ENCODE results near the gene IRS2.
A peak's percentile ranks its signal among the peaks of the same experiment; 100 is the strongest.

IRS2 gene

DNA sequence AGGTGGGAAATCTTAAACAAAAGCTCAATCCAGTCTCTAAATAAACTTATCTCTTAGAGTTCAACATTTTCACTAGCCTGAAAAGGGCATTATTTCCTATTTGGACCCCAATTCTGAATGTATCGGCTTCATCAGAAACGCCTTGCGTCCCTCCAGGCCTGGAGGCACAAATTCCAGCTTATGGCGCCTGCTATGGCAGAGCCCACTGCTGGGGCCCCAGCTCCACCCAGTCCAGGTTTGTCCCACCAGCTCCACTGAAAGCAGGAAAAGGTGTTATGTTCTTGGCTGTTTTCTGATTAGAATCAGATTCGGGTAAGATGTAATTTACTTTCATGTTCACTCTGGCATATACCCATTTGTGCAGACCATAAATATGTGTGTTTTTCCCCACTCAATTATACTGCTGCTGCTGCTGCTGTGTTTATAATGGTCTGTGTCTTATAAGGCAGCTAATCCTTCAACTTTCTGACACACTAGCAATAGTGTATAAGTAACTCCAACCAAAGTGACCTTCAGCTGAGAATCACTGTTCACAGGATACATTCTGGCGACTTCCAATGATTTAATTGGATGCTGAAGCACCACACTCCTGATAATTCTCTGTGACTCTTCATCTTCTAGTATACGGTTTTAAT, 6.4 kb downstream of the IRS2 start:
- DNase-seq, result peak; percentile 15

DNA sequence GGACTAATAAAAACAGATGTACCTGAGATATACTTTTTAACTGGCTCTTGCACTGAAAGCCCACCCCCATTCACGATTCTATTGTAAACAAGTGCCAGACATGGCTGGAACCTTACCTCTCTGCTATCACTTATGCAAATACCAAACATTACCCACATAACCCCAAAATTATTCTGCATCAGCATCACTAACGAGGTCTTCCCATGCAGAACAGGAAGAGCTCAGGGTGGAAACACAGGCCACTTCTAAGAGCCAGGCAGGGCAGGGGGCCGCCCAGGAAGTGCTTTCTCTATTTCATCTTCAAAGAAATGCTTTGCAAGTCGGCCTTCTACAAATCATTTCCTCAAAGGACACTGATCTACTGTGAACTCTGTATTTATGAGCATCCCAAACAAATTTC, 7.3 kb downstream of the IRS2 start:
- DNase-seq, result peak; percentile 40

DNA sequence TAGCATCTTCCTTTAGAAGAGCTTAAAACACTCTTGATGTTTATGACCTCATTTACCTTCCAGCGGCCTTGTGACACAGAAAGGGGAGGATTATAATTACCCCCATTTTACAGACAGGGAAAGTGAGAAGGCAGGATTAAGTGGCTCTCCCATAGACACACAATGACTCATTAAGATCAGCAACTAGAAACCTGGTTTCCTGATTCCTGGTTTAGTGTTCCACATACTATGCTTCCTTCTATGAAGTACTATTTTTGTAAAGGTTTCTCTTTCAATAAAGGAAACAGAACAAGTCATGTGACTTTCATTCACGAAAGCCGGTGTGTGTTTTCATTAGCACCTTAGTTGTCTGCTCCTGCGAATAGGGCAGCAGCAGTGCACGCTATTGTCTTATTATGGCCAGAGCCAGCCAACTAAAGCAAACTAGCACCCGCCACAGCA, 8.3 kb downstream of the IRS2 start:
- peak; percentile 85 for DNase-seq

DNA sequence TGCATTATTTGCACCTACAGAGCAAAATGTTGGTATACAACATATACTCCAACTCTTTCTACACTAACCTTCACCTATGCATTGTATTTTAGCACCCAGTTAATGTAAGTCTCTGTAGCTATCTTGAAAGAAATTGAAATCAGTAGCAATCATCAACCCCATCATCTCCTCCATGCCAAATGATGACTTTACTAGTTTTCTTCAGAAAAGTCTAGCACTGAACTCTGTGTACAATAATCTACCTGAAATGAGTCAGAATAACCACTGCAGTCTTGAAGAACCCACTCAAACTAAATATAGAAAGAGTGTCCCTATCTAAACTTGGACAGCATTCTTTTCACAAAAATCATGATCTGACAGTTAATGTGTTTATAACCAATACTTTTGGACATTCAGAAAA, 9.8 kb downstream of the IRS2 start:
- DNase-seq, result no peak

DNA sequence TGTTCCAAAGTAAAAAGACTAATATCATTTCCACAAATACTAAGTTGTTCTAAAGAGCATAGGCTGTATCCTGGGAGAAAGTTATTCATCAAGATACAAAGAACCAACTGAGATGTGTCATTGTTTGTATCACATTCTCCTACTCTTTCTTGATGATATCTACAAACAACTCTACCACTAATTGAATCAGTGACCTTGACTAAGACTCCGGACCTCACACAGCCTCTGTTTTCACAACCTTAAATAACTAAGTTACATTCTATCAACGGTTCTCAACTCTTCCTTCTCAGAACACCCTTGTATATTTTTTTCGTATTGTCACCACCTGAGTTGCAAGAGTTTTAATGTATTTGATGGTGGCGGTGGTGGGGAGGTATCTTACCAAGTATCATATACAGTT, 12.6 kb downstream of the IRS2 start:
- no peak for DNase-seq

DNA sequence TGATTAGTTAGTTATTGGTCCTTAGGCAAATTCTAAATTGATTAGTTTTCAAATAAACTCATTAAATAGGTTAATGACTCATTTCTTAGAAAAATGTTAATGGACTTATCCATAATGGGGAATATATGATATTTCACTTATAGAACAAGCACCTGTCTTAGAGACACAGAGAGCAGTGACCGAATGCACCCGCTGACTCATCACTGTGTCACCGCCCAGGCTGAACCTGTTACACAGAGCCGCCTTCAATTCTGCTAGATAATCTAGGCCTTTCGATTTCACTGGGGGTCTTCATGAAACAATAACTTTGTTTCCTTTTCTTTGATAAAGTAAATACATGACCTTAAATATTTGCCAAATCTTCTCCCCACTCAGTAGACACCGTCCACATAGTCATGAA, 13.1 kb downstream of the IRS2 start:
- DNase-seq, result peak; percentile 53

DNA sequence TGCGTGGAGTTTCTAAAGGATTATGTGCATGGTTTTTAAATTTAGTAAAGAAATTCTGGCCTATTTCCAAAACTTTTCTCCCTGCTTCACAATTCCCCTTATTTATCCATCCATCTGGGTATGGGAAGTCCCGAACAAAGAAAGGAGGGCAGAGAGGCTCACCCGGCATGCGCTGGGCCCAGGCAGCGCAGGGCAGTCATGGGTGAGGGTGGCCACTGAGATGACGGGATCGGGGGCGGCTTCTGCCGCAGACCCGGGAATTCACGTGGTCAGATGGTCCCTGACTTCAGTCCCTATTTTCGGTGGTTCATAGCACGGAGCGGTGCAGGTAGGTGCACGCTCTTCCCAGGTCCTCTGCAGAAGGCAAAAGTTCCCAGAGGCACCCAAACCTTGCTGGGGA, 14.5 kb downstream of the IRS2 start:
- no peak for DNase-seq

DNA sequence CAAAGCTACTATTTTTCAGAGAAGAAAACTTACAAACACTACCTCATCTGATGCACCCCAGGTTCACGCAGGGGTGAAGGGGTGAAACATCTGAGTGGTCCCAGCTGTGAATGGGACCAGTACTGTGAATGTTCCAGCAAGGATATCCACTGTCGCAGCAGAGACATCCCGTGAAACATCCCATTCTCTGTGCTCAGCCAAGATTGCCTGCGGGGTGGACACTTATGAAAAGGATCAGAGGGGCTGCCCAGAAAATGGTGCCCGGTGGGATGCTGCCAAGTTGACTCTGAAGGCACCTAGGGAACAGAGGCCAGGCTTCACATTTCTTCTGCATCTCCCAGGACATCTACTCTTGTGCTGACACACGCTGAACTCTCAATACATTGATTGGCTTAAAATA, 15.9 kb downstream of the IRS2 start:
- no peak for DNase-seq

DNA sequence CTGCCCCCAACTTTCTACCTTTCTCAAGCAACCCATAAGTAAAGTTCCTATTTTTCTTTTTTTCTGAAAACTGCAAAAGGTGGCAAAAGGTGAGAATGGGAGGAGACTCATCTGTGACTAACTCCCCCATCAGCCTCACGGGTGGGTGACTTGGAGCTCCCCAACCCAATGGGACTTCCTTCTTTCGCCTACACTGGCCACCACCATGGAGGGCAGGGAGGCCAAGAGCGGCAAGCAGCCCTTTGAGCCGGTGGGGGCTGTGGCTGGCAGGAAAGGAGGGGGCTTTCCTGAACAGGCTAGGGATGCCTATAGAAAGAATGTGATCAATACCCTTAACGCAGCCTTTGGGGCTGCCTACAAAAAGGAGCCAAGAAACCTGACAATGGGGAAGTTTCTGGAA, 16.5 kb downstream of the IRS2 start:
- no peak for DNase-seq

DNA sequence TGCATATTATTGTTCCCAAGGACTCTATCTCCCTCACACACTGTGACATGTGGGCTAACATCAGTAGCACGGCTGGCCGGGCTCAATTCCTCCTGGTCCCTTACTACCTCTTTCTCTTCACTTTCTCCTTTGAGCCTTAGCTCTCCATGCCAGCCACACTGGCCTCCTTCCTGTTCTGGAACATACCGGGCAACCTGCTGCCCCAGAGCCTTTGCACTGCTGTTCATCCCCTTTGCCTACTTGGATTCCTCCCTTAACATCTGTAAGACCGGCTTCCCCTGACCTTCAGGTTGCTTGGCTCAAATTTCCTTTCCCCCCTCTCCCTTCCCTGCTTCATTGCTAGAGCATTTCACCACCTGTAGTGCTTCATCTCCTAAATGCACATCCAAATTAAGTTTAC, 17.1 kb downstream of the IRS2 start:
- no peak for DNase-seq

DNA sequence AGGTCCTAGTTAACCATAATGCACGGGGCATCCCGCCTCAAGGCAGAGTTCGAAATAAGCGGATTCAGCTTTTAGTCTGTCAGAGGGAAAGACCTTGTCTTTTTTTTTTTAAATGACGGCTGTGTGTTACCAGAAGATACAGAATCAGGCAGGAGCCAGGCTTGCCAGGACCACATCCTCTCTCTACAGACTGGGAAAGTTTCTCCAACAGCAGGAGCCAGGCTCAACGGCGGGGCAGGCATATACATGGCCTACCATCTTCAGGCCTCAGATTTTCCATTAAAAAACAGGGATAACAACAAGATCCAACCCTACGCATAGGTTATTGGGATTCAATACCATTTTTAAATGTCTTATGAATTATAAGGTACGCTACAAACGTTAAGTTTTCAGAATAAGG, 17.8 kb downstream of the IRS2 start:
- no peak for DNase-seq

DNA sequence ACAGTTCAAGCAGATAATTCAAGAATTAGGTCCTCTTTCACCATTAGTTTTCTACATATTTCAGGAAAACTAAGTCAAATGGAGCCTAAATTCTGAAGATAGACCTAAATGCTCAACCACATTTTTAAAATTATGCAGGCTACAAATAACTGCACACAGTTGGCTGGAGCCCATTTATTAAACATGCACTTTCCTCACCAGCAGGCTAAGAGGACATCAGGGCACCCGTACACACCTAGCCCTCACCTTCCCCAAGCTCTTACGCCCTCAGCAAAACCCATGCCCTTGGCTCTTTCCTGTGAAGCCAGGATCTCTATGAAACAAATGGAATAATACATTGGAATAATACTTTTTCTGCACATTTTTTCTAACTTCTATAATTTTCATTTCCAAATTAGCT, 18.2 kb downstream of the IRS2 start:
- DNase-seq, result no peak

DNA sequence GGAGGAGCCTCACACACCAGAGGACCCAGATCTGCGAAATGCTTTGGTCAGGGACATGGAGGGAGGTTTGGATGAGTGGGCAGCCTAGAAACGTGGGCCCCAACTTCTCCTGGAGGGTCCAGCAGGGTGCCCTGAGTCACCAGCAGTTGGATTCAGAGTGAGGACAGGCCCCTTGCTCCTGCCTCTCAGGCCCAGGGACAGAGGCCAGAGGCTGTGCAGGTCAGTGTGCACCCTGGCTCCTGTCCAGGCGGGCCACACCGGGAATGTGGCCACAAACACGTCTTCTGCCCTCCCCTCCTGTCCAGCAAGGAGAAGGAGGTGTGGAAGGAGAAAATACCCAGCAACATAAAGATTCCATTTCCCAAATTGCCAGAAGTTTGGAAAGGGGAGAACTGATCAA, 19.4 kb downstream of the IRS2 start:
- DNase-seq, result no peak

DNA sequence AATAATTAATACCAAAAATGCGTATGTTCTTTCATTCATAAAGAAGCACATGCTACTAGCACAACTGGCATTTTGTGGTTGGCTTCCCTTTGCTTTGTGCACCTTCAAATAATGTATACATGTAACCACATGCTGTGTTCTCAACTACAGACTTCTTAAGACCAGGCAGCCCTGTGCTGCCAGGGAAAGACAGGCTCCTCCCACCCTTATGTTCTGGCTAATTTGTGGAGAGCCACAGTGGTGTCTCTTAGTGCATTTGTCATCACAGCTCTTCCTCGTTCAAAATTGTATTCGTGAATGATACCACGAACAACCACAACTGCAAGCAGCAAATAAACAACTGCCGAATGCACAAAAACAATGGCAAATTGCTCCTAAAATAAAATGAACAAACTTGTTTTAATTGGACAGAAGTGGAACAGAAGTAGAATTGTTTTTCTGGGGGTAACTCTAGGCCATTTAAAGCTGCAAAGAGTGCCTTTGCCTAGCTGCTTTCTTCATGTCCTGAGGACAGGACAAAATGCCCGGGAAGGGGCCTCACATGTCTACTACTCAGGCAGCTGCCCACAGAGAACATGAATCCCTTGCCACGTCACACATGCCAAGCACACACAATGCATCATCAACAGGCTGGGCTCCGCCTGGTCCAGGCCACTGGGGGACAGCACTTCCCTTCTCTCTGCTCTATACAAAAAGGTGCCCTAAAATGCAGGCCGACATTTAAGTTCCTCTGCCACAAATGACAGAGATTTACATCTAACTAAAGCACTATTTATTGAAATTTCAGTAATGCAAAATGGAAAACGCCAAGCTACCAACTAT, 21.7 kb downstream of the IRS2 start:
- DNase-seq, result peak; percentile 28

DNA sequence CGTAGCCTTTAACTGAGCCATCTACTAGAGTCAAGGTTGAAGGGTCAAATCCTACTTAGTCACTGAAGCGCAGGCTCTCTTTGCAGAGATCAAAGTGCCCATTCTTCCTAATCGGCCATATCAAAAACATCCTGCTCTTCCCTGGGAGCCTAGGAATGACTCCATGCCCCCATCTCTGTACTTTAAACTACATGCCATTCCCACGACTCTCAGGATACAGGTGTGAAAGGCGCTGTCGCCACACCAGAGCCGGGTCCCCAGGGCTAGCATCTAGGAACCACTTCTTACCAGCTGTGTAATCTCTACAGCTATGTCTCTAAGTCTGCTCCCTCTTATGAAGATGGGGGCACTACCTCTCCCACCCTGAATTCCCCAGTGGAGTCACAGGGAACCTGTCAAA, 22.3 kb downstream of the IRS2 start:
- DNase-seq, result no peak

DNA sequence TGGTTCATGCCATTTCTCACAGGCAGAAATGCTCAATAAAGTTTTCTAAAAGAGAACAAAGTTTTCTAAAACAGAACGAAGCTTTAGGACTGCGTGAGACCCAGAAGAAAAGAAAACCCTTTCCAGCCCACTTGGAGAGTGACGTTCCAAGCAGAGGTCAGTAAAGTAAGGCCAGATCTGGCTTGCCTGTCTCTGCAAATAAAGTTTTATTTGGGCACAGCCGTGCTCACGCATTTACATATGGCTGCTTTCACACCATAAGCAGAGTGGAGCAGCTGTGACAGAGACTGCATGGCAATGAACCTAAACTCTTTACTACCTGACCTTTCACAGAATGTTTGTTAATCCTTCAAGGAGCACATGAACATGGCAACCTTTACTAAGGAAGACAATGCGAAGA, 23.6 kb downstream of the IRS2 start:
- DNase-seq, result no peak

DNA sequence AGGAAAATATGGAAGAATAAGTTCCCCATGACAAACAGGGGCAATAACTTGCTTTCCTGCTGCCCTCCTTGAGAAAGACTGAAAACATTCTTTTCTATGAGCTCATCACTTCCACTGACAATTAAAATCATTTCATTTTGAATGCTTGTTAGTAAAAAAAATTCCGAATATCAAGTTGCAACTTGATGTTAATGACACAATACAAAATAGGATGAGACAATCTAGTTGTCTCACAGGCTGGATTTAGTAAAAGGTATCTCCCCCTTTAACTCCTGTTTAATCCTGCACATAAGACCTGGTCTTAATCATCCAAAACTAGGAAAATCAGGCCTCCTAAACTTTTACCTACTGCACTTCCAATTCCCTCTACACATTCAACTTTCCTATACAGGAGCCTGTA, 24.7 kb downstream of the IRS2 start:
- DNase-seq, result no peak

DNA sequence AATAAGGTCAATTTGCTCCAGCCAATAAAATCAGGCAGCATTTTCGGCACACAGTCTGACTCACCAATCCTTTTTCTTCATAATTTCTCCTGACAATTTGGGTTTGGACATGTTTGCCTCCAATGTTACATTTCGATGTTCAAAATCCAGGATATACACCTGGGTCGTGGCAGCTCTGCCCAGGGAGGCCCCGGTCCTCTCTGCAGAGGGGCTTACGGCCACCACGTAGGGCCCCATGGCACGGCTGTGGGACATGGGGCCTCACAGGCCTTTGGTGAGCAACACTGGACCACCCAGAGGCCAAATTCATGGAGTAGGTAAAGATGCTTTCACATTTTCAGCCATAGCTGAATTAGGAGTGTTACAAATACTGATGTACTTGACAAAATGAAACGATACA, 25.4 kb downstream of the IRS2 start:
- no peak for DNase-seq

DNA sequence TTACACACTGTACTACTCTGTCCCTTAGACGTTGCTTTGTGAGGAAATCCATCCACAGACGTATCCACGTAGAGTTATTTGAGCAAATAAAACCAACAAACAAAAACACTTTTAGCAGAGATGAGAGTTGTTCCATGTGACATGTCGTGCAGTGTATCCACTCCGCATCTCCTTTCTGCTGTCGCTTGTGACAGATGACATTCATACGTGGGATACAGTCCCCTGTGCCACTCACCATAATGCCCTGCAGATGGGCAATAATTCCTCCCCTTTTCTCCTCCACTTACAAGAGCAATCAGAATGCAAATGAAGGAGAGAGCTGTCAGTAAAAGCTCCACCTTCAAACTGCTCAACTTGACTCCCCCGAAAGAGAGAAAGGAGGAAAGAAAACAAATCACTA, 26.0 kb downstream of the IRS2 start:
- DNase-seq, result no peak

DNA sequence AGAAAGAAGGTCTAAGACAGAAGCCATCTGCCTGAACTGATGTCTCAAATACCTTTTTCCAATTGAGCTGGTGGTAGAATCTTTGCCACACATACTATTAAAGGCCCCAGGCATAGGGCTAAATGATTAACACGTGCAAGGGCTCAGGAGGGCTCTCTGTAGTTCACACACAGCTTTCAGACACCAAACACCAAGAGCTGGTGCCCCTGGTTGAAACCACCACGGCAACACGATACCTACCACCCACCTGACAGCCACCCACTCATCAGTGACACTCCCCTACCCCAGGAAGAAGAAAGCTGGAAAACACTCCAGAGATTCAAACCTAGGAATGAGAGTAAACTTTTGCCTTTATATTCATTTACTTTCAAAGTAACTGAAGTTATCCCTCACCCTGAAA, 26.8 kb downstream of the IRS2 start:
- no peak for DNase-seq

DNA sequence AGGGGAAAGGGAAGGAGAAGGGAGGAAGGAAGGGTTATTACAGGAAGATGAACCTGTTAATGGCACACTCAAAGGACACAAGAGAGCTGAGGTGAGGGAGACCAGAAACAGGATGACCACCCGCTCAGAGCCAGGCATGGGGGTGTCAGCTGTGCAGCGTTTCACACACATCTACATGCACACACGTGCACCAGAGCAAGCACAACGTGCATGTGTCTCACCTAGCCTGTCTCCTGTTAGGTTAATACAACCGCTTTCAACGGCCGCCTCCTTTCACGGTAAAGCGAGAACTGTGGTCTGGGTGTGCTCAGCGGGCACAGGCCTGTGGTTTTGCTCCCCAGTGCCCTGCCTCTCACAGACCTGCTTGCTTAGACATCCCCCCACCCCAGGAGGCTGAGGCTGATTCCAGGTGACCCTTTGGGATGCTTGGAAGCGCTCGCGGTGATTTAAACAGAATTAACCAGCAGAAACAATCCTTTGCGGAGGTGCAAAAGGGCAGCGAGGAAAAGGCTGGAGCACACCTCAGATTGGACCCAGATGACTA, 27.4 kb downstream of the IRS2 start:
- no peak for DNase-seq

DNA sequence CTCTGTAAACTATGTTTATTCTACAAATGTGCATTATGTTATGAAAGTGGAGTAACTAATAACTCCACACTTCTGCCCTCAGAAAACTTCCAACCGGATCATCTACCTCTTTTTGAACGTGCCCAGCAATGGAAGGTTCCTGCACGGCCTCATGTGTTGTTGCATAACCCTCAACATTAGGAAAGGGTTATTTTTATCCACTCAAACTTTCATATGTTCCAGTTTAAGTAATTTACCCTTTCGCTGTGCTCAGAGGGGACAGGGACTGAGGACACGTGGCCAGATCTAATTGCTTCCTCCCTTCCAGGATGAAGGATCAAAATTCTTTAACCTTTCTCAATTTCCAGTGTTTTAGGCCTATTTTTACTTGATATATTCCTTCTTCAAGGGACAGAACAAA, 29.6 kb downstream of the IRS2 start:
- DNase-seq, result no peak

DNA sequence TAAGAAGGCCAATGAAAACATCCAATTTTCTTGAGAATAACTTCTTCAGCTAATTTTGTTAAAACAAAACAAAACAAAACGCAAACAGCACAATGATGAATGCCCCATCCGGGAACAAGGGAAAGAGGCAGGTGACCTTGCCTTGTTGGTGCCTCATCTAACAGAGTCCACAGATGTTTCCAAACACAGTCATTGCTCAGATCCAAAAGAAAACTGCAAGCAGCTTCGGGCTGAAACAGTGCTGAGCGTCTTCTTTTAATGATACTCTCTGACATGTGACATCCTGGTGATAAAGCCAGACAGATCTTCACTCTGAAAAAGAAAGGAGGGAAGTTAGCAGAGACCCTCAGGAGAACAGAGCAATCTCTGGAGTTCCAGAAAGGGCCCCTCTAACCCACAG, 30.4 kb downstream of the IRS2 start:
- no peak for DNase-seq

DNA sequence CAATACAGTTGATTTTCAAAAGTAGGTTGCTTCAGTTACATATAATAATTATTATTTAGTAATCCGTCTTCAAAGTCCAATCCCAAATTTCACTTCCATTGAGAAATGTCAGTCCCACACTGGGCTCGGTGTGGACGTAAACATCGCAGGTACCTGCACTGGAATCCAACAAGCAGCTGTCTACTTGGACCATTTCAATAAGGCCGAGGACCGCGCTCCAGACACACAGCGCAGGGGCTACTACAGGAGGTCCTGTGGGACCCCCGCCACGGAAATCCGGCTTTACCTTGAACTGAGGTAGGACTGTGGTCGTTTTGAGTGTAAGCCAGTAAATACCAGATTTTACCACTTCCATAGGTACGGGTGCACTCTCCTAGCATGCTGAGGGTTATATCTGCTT, 30.8 kb downstream of the IRS2 start:
- no peak for DNase-seq

DNA sequence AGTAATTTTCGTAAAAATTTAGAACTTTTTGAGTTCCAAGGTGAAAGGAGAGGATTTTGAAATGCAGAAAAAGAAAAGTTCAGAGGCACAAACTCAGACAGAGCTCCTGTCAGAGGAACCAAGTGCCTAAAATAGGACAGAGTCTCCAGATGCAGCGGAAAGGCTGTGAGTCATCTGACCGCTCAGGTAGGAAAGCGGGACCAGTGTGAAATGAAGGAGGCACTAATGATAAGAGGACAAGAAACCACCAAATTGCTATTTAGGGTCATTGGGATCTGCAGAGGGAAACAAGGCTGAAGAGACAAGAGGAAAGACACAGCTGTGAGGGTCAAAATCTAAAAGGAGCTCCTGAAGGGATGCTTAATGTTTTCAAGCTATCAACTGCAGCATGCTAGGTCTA, 34.9 kb downstream of the IRS2 start:
- peak; percentile 12 for DNase-seq

All from DMS53 (cell line).